ENCODE results near the gene MSH5.
"Not testable (repeated sequence)": the region's sequence is repeated elsewhere in the genome, so short reads cannot be mapped to it uniquely, and the experiment has no call there.

MSH5 gene

GRCh38 chr6:31794866-31795615, 55.2 kb downstream of the MSH5 start:
- no peak for TF ChIP-seq CTCF (IDR thresholded peaks at IDR 0.05; ENCODE audit: low read length, missing control alignments)
- no peak for DNase-seq (ENCODE audit: low read depth)
- H3K4me3 ChIP-seq (replicated peaks; ENCODE audit: low read depth, low read length), result peak overlapping the region; percentile 91

GRCh38 chr6:31795616-31796298, 56.0 kb downstream of the MSH5 start, which contains the start of gene VARS1:
Gene VARS1, minus strand, starts transcription at chr6:31795752. Its CDS starts 535 bp downstream, at chr6:31795217.
- TF ChIP-seq CTCF (IDR thresholded peaks at IDR 0.05; ENCODE audit: low read length, missing control alignments), result peak; percentile 46
- peak within 1 kb of the TSS; percentile 91 for H3K4me3 ChIP-seq (replicated peaks; ENCODE audit: low read depth, low read length)
- peak; percentile 92 for DNase-seq (ENCODE audit: low read depth)

- no peak overlapping the region for H3K4me3 ChIP-seq (replicated peaks; ENCODE audit: low read depth, low read length)
- no peak for TF ChIP-seq CTCF (IDR thresholded peaks at IDR 0.05; ENCODE audit: low read length, missing control alignments)
- DNase-seq (ENCODE audit: low read depth), result no peak
These were observed 57.2 kb downstream of the MSH5 start for GRCh38 chr6:31796993-31797385.

- no peak overlapping the region for H3K4me3 ChIP-seq (replicated peaks; ENCODE audit: low read depth, low read length)
- TF ChIP-seq CTCF (IDR thresholded peaks at IDR 0.05; ENCODE audit: low read length, missing control alignments), result no peak
- no peak for DNase-seq (ENCODE audit: low read depth)
These were observed 57.8 kb downstream of the MSH5 start for GRCh38 chr6:31797588-31797987.

- DNase-seq (ENCODE audit: low read depth), result no peak
- no peak overlapping the region for H3K4me3 ChIP-seq (replicated peaks; ENCODE audit: low read depth, low read length)
- no peak for TF ChIP-seq CTCF (IDR thresholded peaks at IDR 0.05; ENCODE audit: low read length, missing control alignments)
These were observed 60.0 kb downstream of the MSH5 start for GRCh38 chr6:31799781-31800180.

GRCh38 chr6:31801031-31801927, 61.5 kb downstream of the MSH5 start:
- DNase-seq (ENCODE audit: low read depth); H3K4me3 ChIP-seq (replicated peaks; ENCODE audit: low read depth, low read length): not testable (repeated sequence)

- TF ChIP-seq CTCF (IDR thresholded peaks at IDR 0.05; ENCODE audit: low read length, missing control alignments), result no peak
- peak overlapping the region; percentile 77 for H3K4me3 ChIP-seq (replicated peaks; ENCODE audit: low read depth, low read length)
- DNase-seq (ENCODE audit: low read depth), result no peak
These were observed 66.2 kb downstream of the MSH5 start for GRCh38 chr6:31805939-31806469.
